BLaER1 (cell line): ENCODE data around the gene REC114.

Source experiments
- H3K27ac ChIP-seq: shearing (Covaris generic); formaldehyde crosslinking; 2 replicates; pipeline ENCODE4 v1.8.1; 2022
- H3K27me3 ChIP-seq: shearing (Covaris generic); formaldehyde crosslinking; 2 replicates; pipeline ENCODE4 v1.8.1; 2022
- H3K36me3 ChIP-seq: shearing (Covaris generic); formaldehyde crosslinking; 2 replicates; pipeline ENCODE4 v1.8.1; 2022
- H3K4me1 ChIP-seq: shearing (Covaris generic); formaldehyde crosslinking; 2 replicates; pipeline ENCODE4 v1.8.1; 2022
- H3K4me2 ChIP-seq: shearing (Covaris generic); formaldehyde crosslinking; 2 replicates; pipeline ENCODE4 v1.8.1; 2022
- H3K4me3 ChIP-seq: shearing (Covaris generic); formaldehyde crosslinking; 2 replicates; pipeline ENCODE4 v1.8.1; 2022
- H3K9ac ChIP-seq: shearing (Covaris generic); formaldehyde crosslinking; 2 replicates; pipeline ENCODE4 v1.8.1; 2022
- H3K9me3 ChIP-seq: shearing (Covaris generic); formaldehyde crosslinking; 2 replicates; pipeline ENCODE4 v1.8.1; 2022
- H4K20me1 ChIP-seq: shearing (Covaris generic); formaldehyde crosslinking; 2 replicates; pipeline ENCODE4 v1.8.1; 2022
- Cebpa-rat ChIP-seq: shearing (Covaris generic); IDR thresholded peaks from 2 replicates; pipeline ENCODE4 v1.8.1; 2022

The REC114 gene

GRCh38 chr15:73599934-73600333 lies 157.0 kb downstream of the REC114 start:
- H3K9ac ChIP-seq = no peak overlapping the region
- H3K36me3 ChIP-seq = peaks cover 18% of the 10 kb centered on the region
- no peak overlapping the region for H3K4me2 ChIP-seq
- H3K9me3 ChIP-seq = no peaks in the 10 kb centered on the region
- H3K27ac ChIP-seq = no peak overlapping the region
- H3K27me3 ChIP-seq = no peaks in the 10 kb centered on the region
- peaks cover 98% of the 10 kb centered on the region for H4K20me1 ChIP-seq
- TF ChIP-seq Cebpa-rat = no peak
- peaks cover 33% of the 10 kb centered on the region for H3K4me1 ChIP-seq
- H3K4me3 ChIP-seq = no peak overlapping the region

- H3K4me1 ChIP-seq = peaks cover 33% of the 10 kb centered on the region
Observed at GRCh38 chr15:73600413-73601335, 157.7 kb downstream of the REC114 start.

GRCh38 chr15:73601451-73602445 lies 158.8 kb downstream of the REC114 start:
- no peak overlapping the region for H3K9ac ChIP-seq
- H4K20me1 ChIP-seq = peaks cover 98% of the 10 kb centered on the region
- H3K27me3 ChIP-seq = no peaks in the 10 kb centered on the region
- no peak for TF ChIP-seq Cebpa-rat
- H3K4me2 ChIP-seq = 0 out of 2 replicates have a peak overlapping the region, but pooled peaks have one; percentile 27
- H3K36me3 ChIP-seq = peaks cover 8% of the 10 kb centered on the region; the same call in 1 of the 2 replicates
- H3K27ac ChIP-seq = no peak overlapping the region
- peaks cover 1% of the 10 kb centered on the region for H3K9me3 ChIP-seq
- peaks cover 33% of the 10 kb centered on the region for H3K4me1 ChIP-seq
- H3K4me3 ChIP-seq = no peak overlapping the region

More at GRCh38 chr15:73600413-73601335, 157.7 kb downstream of the REC114 start:
- no peak overlapping the region for H3K9ac ChIP-seq
- H3K27me3 ChIP-seq = no peaks in the 10 kb centered on the region
- peaks cover 17% of the 10 kb centered on the region for H3K36me3 ChIP-seq
- peaks cover 98% of the 10 kb centered on the region for H4K20me1 ChIP-seq
- H3K27ac ChIP-seq = no peak overlapping the region
- no peak overlapping the region for H3K4me2 ChIP-seq
- no peak overlapping the region for H3K4me3 ChIP-seq
- H3K9me3 ChIP-seq = no peaks in the 10 kb centered on the region
- no peak for TF ChIP-seq Cebpa-rat

GRCh38 chr15:73602446-73602843 lies 159.5 kb downstream of the REC114 start:
- no peak overlapping the region for H3K9ac ChIP-seq
- H3K36me3 ChIP-seq = peaks cover 4% of the 10 kb centered on the region; the same call in 1 of the 2 replicates
- peaks cover 98% of the 10 kb centered on the region for H4K20me1 ChIP-seq
- H3K27ac ChIP-seq = no peak overlapping the region
- H3K4me3 ChIP-seq = no peak overlapping the region
- no peaks in the 10 kb centered on the region for H3K27me3 ChIP-seq
- 0 out of 2 replicates have a peak overlapping the region, but pooled peaks have one; percentile 27 for H3K4me2 ChIP-seq
- TF ChIP-seq Cebpa-rat = no peak
- H3K9me3 ChIP-seq = peaks cover 5% of the 10 kb centered on the region
- peaks cover 35% of the 10 kb centered on the region for H3K4me1 ChIP-seq

GRCh38 chr15:73602992-73603391 lies 160.0 kb downstream of the REC114 start:
- H3K27ac ChIP-seq = no peak overlapping the region
- TF ChIP-seq Cebpa-rat = no peak
- no peak overlapping the region for H3K4me3 ChIP-seq
- peaks cover 5% of the 10 kb centered on the region for H3K9me3 ChIP-seq
- H3K9ac ChIP-seq = no peak overlapping the region
- H4K20me1 ChIP-seq = peaks cover 98% of the 10 kb centered on the region
- H3K27me3 ChIP-seq = no peaks in the 10 kb centered on the region
- peaks cover 40% of the 10 kb centered on the region for H3K4me1 ChIP-seq
- peaks cover 4% of the 10 kb centered on the region; the same call in 1 of the 2 replicates for H3K36me3 ChIP-seq
- H3K4me2 ChIP-seq = 0 out of 2 replicates have a peak overlapping the region, but pooled peaks have one; percentile 27

GRCh38 chr15:73604477-73604876 lies 161.5 kb downstream of the REC114 start:
- Histone ChIP-seq H3K9ac (no peak overlapping the region), H4K20me1 (peaks cover 99% of the 10 kb centered on the region), H3K27ac (no peak overlapping the region), H3K4me2 (no peak overlapping the region), H3K4me1 (peaks cover 44% of the 10 kb centered on the region), H3K4me3 (no peak overlapping the region), H3K36me3 (peaks cover 12% of the 10 kb centered on the region), H3K9me3 (peaks cover 5% of the 10 kb centered on the region), H3K27me3 (no peaks in the 10 kb centered on the region)
- no peak for TF ChIP-seq Cebpa-rat

- TF ChIP-seq Cebpa-rat = no peak
- Histone ChIP-seq H3K27ac (no peak overlapping the region), H3K27me3 (no peaks in the 10 kb centered on the region), H3K4me3 (no peak overlapping the region), H4K20me1 (peaks cover 100% of the 10 kb centered on the region), H3K9me3 (peaks cover 5% of the 10 kb centered on the region), H3K4me2 (no peak overlapping the region), H3K4me1 (peaks cover 44% of the 10 kb centered on the region), H3K9ac (no peak overlapping the region), H3K36me3 (peaks cover 12% of the 10 kb centered on the region)
Observed at GRCh38 chr15:73605759-73606436, 162.9 kb downstream of the REC114 start.

- Histone ChIP-seq H3K27ac (no peak overlapping the region), H3K9me3 (peaks cover 5% of the 10 kb centered on the region), H3K4me3 (no peak overlapping the region), H3K4me2 (no peak overlapping the region), H3K36me3 (peaks cover 12% of the 10 kb centered on the region), H3K27me3 (no peaks in the 10 kb centered on the region), H4K20me1 (peaks cover 100% of the 10 kb centered on the region), H3K9ac (no peak overlapping the region), H3K4me1 (peaks cover 41% of the 10 kb centered on the region)
- TF ChIP-seq Cebpa-rat = no peak
Observed at GRCh38 chr15:73607405-73607804, 164.4 kb downstream of the REC114 start.

GRCh38 chr15:73607843-73608242 lies 164.9 kb downstream of the REC114 start:
- peaks cover 100% of the 10 kb centered on the region for H4K20me1 ChIP-seq
- H3K36me3 ChIP-seq = peaks cover 12% of the 10 kb centered on the region
- H3K27me3 ChIP-seq = no peaks in the 10 kb centered on the region
- peaks cover 5% of the 10 kb centered on the region for H3K9me3 ChIP-seq
- peaks cover 37% of the 10 kb centered on the region for H3K4me1 ChIP-seq
- no peak for TF ChIP-seq Cebpa-rat
- H3K9ac ChIP-seq = no peak overlapping the region
- no peak overlapping the region for H3K4me2 ChIP-seq
- H3K27ac ChIP-seq = no peak overlapping the region
- no peak overlapping the region for H3K4me3 ChIP-seq
